ENCODE data around the gene SAPCD1.

Gene SAPCD1

GRCh38 chr6:31762356-31762755 lies at the start of gene SAPCD1:
Gene SAPCD1, plus strand, starts transcription at chr6:31762656. Its CDS starts 399 bp downstream, at chr6:31763055.
- no peak for DNase-seq (ENCODE audit: low read depth)

GRCh38 chr6:31713465-31713864 lies 49.0 kb upstream of the SAPCD1 start:
- no peak for DNase-seq (ENCODE audit: low read depth)

DNA sequence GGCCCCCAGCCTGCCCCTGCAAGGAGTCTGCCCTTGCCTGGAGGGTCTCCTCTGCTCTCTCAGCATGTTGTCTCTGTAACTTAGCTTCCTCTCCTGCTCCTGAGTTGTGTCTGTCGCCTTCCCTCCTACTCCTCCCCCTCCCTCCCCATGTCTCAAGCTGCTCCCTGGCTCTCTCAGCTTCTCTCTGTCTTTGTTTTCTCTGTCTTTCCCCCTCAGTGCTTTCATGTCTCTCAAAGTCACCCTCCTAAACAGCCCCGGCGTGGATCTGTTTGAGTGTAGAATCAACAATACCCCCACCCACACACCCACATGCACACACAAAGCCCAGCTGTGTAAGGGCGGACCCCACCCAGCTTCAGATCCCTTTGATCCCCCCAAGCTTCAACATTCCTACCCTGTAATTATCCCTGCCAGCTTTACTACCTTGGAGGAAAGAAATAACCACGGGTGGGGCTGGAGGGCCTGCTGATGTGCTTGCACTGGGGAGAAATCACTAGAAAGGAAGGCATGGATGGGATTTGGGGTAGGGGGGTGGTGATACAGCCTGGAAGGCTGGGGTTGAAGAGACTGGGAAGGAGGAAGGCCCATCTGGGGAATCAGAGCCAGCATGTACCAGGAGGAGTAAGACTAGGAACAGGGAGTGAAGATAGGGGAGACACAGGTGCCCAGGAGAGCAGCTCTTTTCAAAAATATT lies 48.3 kb upstream of the SAPCD1 start:
- no peak for DNase-seq (ENCODE audit: low read depth)

DNA sequence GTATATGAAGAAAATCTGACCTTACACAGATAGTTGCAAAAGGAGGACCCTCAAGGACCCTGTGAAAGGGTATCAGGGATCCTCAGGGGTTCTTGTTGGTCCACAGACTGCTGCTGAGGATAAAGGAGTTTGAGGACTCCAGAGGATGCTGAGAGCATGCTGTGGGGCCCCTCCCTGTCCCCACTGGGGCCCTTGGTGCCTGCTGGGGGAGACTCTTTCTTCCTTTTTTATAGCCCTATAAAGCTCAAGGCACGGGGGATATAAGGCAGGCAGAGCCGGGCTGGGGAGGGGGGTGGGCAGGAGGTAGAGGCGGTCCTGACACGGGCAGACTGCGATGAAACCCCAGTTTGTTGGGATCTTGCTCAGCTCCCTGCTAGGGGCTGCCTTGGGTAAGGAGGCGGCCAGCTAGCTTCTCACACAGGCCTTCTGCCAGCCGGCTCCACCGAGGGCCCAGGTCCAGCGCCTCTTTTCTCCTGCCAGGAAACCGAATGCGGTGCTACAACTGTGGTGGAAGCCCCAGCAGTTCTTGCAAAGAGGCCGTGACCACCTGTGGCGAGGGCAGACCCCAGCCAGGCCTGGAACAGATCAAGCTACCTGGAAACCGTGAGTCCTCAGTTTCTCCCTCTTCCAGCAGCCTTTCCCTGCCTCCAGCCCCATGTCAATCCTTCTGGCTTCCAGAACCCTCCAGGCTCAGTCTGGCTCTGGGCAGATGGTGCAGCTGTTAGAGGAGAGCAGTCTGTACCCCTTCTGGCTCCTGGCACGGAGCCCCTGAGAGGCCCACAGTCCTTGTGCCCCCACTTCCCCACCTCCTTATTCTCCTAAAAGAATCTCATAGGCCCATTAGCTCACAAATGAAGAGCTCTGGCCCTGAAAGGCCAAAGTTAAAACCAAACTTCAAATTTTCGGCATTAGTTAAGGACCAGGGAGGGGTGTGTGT lies 47.2 kb upstream of the SAPCD1 start, which contains the start of gene LY6G6D:
LY6G6D (plus strand) TSS at position 327 of the 937 bp plus-strand sequence; CDS start at position 335, 8 bp downstream.
- no peak for DNase-seq (ENCODE audit: low read depth)

DNA sequence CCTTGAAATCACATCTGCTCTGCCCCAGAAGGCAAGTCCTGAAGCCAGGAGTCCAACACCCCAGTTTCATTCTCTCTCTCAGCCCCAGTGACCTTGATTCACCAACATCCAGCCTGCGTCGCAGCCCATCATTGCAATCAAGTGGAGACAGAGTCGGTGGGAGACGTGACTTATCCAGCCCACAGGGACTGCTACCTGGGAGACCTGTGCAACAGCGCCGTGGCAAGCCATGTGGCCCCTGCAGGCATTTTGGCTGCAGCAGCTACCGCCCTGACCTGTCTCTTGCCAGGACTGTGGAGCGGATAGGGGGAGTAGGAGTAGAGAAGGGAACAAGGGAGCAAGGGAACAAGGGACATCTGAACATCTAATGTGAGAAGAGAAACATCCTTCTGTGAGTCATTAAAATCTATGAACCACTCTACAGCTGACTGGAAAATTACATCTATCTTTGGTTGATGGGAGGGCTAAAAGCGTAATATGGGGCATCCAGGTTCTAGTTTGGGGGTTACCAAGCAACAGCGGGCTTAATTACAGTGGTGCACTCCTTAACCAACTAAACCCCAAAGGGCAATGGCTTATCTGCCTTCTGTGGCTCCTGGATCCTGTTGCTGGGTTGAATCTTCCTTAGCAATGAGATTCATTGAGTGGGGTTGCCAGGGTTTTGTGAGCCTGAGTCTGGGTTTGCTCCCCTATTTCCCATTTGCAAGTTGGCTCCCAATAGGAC lies 44.8 kb upstream of the SAPCD1 start:
- no peak for DNase-seq (ENCODE audit: low read depth)

DNA sequence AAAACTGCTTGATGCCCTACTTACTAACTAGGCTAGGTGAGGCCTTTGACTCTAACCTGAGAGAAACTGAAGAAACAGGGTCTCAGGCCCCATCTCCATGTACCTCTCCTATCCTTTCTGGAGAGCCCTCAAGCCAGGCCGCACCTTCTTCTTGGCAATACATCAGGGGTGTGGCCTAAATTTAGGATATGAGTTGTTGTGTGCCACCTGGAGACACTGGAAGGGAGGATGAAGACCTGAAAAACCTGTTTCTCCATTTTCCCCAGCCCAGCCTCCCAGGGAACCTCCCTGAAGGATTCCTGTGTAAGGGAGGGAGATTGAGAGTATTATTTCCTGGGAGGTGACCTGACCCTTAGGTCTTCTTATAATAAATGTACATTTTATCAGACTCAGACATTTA lies 44.2 kb upstream of the SAPCD1 start:
- no peak for DNase-seq (ENCODE audit: low read depth)

GRCh38 chr6:31719001-31719400 lies 43.5 kb upstream of the SAPCD1 start:
- DNase-seq (ENCODE audit: low read depth), result no peak

- no peak for DNase-seq (ENCODE audit: low read depth)
Measured at GRCh38 chr6:31720196-31720770, 42.2 kb upstream of the SAPCD1 start.

DNA sequence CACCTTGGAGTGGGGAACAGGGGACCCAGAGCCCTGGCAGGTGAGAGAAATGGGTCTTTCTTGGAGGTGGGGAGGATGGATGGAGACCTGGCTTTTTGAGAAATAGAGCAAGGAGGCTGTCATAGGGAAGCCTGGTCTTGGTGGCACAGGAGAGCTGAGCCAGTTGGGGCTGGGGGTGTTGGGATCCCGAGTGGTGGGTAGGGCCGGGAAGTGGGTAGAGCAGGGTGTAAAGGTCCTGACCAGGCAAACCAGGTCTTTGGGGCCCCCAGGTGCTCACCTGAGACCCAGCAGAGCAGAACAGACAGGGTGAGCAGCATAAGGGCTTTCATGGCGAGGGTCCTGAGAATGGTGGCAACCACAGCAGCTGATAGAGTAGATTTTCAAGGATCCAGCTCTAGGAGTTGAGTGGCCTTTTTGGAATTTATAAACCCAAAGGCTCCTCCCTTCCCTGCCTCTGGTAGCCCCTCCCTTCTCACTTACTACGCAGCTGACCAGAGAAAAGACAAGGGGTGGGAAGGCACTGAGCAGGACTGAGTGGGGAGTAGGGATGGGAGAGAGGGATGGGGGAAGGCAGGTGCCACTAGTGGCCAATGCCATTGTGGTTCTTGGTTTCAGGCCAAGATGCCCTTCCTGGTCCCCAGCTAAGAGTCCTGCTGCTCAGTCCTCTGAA lies 41.0 kb upstream of the SAPCD1 start, which contains the start of gene LY6G6C:
LY6G6C (minus strand) TSS at position 396 of the 670 bp plus-strand sequence; CDS start at position 329, 67 bp downstream.
- no peak for DNase-seq (ENCODE audit: low read depth)

- DNase-seq (ENCODE audit: low read depth), result no peak
Measured at GRCh38 chr6:31722173-31722572, 40.3 kb upstream of the SAPCD1 start.

- no peak for DNase-seq (ENCODE audit: low read depth)
Measured at GRCh38 chr6:31723245-31723979, 39.0 kb upstream of the SAPCD1 start, which contains the start of gene MPIG6B. Gene MPIG6B, plus strand, starts transcription at chr6:31723373. Its CDS starts 11 bp downstream, at chr6:31723384.

DNA sequence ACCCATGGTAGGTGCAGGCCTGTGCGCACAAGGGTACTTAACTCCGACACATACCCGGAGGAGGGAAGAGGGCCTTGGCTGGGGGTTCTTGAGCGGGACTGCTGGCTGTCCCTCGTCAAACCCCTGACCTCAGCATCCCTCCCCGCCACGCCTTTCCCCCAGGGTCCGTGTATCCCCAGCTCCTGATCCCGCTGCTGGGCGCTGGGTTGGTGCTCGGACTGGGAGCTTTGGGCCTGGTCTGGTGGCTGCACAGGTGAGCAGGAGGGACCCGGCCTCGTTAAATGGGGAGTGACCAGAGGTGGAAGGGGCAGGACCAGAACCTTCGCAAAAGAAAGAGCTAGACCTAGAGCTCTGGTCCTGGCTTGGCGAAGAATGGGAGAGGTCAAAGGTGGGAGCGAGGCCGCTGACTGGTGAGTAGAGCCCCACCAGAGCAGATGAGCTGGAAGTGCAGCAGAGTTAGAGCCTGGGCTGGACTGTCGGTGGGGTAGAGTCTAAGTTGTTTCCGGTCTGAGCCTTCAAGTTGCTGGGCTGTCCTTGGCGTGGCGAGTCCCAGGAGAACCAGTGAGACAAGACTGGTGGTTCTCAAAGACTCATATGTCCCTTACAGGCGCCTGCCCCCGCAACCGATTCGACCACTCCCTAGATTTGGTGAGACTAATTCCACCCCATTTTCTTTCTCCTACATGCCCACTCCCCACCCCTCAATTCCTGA lies 38.3 kb upstream of the SAPCD1 start:
- DNase-seq (ENCODE audit: low read depth), result no peak

DNA sequence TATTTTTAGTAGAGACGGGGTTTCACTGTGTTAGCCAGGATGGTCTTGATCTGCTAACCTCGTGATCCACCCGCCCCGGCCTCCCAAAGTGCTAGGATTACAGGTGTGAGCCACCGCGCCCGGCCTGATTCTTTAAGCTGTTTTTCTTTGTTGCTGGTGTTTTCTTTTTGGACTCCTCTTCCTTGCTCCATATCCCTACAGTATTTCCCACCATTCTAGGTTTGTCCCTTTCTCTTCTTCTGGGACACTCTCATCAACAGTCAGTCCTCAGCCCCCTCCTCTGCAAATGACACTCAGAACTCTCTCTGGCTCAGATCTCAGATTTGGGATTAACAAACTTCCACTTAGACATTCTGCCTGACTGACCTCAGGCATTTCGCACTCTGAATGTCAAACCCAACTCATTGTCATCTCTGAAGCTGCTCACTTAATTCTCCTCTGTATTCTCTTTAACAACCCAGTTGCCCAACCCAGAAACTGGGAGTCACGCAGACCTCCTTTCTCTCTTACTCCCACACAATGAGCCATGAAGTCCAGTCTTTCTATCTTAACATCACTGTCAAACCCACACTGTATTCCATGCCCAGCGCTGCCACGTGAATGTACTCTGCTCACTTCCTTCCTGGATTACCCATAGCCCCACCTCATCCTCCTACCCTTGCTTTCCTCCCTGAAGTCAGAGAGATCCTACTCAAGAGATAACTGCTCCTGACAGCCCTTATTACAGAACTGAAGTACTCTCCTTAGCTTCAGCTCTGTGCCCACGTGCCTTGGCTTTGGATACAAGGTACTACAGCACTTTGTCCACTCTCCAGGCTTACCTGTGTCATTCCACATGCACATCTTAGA lies 36.7 kb upstream of the SAPCD1 start:
- no peak for DNase-seq (ENCODE audit: low read depth)

- no peak for DNase-seq (ENCODE audit: low read depth)
Measured at GRCh38 chr6:31727034-31727716, 35.3 kb upstream of the SAPCD1 start.

- DNase-seq (ENCODE audit: low read depth), result no peak
Measured at GRCh38 chr6:31727717-31728671, 34.5 kb upstream of the SAPCD1 start.

DNA sequence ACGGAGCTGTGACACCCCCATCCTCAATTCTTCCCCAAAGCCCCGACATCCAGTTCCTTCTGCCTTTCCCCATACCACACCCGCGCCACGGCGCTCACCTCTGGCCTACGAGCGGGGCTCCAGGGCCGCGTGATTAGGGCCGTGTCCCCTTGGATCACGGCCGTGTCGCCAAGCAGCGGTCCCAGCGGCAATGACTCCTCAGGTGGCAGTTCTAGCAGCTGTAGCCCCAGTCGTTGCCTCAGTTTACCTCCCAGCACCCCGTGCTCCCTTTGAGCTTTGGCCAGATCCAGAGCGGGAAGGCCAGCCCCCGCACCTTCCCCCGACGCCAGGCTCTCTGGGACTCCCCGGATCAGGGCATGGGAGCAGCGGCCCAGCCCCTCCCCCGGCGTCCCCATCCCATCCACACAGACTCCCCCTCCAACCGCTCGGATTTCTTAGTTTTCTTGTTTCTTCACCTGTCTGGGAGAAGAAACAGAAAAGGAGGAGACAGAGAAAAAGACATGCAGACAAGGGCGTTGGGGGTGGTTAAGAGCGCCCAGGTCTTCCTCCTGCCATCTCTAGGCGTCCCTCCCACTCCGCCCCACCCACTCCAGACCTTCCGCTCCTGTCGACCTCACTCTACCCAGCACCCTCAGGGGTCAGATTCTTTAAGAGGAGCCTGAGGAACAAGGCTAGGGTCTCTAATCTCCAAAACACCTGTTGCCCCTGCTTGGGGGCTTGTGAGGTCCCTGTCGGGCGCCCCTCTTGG lies 33.5 kb upstream of the SAPCD1 start, which contains the start of gene DDAH2:
DDAH2 (minus strand) TSS at position 533 of the 748 bp plus-strand sequence; CDS start at position 395, 138 bp downstream.
- DNase-seq (ENCODE audit: low read depth), result no peak

Data from stimulated activated CD8-positive, alpha-beta memory T cell treated with anti-CD3 and anti-CD28 coated beads, Interleukin-7, amount 100 ng/mL, for 24 hours (primary cell).